IMR-90 (cell line): ENCODE results near the gene CORO1C. TPM values are rescaled to one million over a fixed set of nuclear protein-coding genes. Genes with fewer than 3 reads are reported as not detected.

Experiments used
- ATAC-seq: fragments of 200-7000 bp; cut with Tn5 transposase; 2 replicates; pipeline ENCODE4 v1.9.1; 2020; ENCODE audit warnings: low read depth, mild to moderate bottlenecking, moderate library complexity
- BruUV-seq: library from RNA; stranded (reverse); fragments of 400-500 nt; replicated peaks from 2 replicates; lab custom pipeline; 2021; lab: Mats Ljungman, UMichigan
- CTCF ChIA-PET: fragments of 300-600 bp; formaldehyde crosslinking; extraction: SDS; loops from one replicate; lab custom pipeline; 2021; ENCODE audit warnings: antibody characterized with exemption; lab: Yijun Ruan, JAX
- POLR2A ChIA-PET: fragments of 300-600 bp; sonication (Branson Sonifier 250); formaldehyde crosslinking; loops from one replicate; lab custom pipeline; 2022; ENCODE audit warnings: antibody characterized with exemption; ENCODE audit not compliant: unreplicated experiment; lab: Charles Lee
- DNase-seq: peaks from one replicate; pipeline ENCODE4 v3.0.0; 2013
- H2AFZ ChIP-seq: replicated peaks from 2 replicates; pipeline ENCODE3; 2013; ENCODE audit warnings: low read length, mild to moderate bottlenecking; ENCODE audit not compliant: poor library complexity
- H2AK5ac ChIP-seq: 2 replicates; pipeline ENCODE4 v1.6.1; 2013; ENCODE audit warnings: low read depth, low read length, inconsistent platforms
- H2AK9ac ChIP-seq: replicated peaks from 2 replicates; pipeline ENCODE3; 2013; ENCODE audit warnings: mild to moderate bottlenecking, low read depth, low read length, moderate library complexity; ENCODE audit not compliant: poor library complexity
- H2BK120ac ChIP-seq: 2 replicates; pipeline ENCODE4 v1.6.1; 2013; ENCODE audit warnings: low read depth, low read length, inconsistent platforms
- H2BK15ac ChIP-seq: 3 replicates; pipeline ENCODE4 v1.6.1; 2013; ENCODE audit warnings: low read depth, low read length, inconsistent platforms
- H2BK20ac ChIP-seq: 2 replicates; pipeline ENCODE4 v1.6.1; 2013; ENCODE audit warnings: low read depth, mild to moderate bottlenecking, inconsistent platforms, low read length, moderate library complexity
- H2BK5ac ChIP-seq: 2 replicates; pipeline ENCODE4 v1.6.1; 2013; ENCODE audit warnings: mild to moderate bottlenecking, low read depth, low read length, inconsistent platforms; ENCODE audit not compliant: poor library complexity, severe bottlenecking
- H3K14ac ChIP-seq: replicated peaks from 2 replicates; pipeline ENCODE4 v1.6.1; 2013; ENCODE audit warnings: low read depth, low read length, inconsistent platforms
- H3K18ac ChIP-seq: 2 replicates; pipeline ENCODE4 v1.6.1; 2013; ENCODE audit warnings: low read depth, low read length, control low read depth
- H3K23ac ChIP-seq: 2 replicates; pipeline ENCODE4 v1.6.1; 2013; ENCODE audit warnings: low read depth, low read length, inconsistent platforms
- H3K27ac ChIP-seq: 2 replicates; pipeline ENCODE4 v1.5.1; 2013; ENCODE audit warnings: mild to moderate bottlenecking, control low read depth, low read length; ENCODE audit not compliant: insufficient read depth
- H3K27me3 ChIP-seq: 2 replicates; pipeline ENCODE4 v1.6.1; 2013; ENCODE audit warnings: low read length; ENCODE audit not compliant: control insufficient read depth, insufficient read depth
- H3K36me3 ChIP-seq: 2 replicates; pipeline ENCODE4 v1.6.1; 2013; ENCODE audit warnings: low read length, mixed read lengths; ENCODE audit not compliant: control insufficient read depth, insufficient read depth
- H3K4ac ChIP-seq: 2 replicates; pipeline ENCODE4 v1.6.1; 2013; ENCODE audit warnings: low read depth, low read length, inconsistent platforms
- H3K4me1 ChIP-seq: 2 replicates; pipeline ENCODE4 v1.6.1; 2013; ENCODE audit warnings: low read length, mixed read lengths; ENCODE audit not compliant: control insufficient read depth, insufficient read depth
- H3K4me2 ChIP-seq: 2 replicates; pipeline ENCODE4 v1.6.1; 2013; ENCODE audit warnings: low read depth, mild to moderate bottlenecking, control low read depth, low read length, moderate library complexity
- H3K4me3 ChIP-seq: 2 replicates; pipeline ENCODE4 v1.5.1; 2013; ENCODE audit warnings: low read depth, mild to moderate bottlenecking, control low read depth, low read length, moderate library complexity; ENCODE audit not compliant: insufficient read depth
- H3K56ac ChIP-seq: 2 replicates; pipeline ENCODE4 v1.6.1; 2013; ENCODE audit warnings: low read length, inconsistent platforms; ENCODE audit not compliant: insufficient read depth; ENCODE audit errors: extremely low read depth
- H3K79me1 ChIP-seq, 2 experiments: 2 replicates each; pipeline ENCODE4 v1.6.1; 2013; ENCODE audit warnings: low read length in 2 of 2, inconsistent platforms in 1 of 2, low read depth in 1 of 2
- H3K9ac ChIP-seq: 2 replicates; pipeline ENCODE4 v1.6.1; 2013; ENCODE audit warnings: low read depth, low read length, control low read depth
- H3K9me1 ChIP-seq: 2 replicates; pipeline ENCODE4 v1.6.1; 2013; ENCODE audit warnings: low read length, inconsistent platforms; ENCODE audit not compliant: insufficient read depth
- H3K9me3 ChIP-seq: 2 replicates; pipeline ENCODE4 v1.6.1; 2013; ENCODE audit warnings: low read length; ENCODE audit not compliant: control insufficient read depth, insufficient read depth
- H4K20me1 ChIP-seq: 2 replicates; pipeline ENCODE4 v1.6.1; 2013; ENCODE audit warnings: low read length, inconsistent platforms; ENCODE audit not compliant: insufficient read depth
- H4K5ac ChIP-seq: 2 replicates; pipeline ENCODE4 v1.6.1; 2013; ENCODE audit warnings: mild to moderate bottlenecking, low read depth, low read length, control low read depth
- H4K8ac ChIP-seq, 2 experiments: 2 replicates each; pipeline ENCODE4 v1.6.1; 2013; ENCODE audit warnings: low read depth in 2 of 2, low read length in 2 of 2, control low read depth in 1 of 2, inconsistent platforms in 1 of 2
- H4K91ac ChIP-seq: 2 replicates; pipeline ENCODE4 v1.6.1; 2013; ENCODE audit warnings: low read depth, low read length, inconsistent platforms; ENCODE audit not compliant: insufficient read depth
- BHLHE40 ChIP-seq: fragments of 150-350 bp; IDR thresholded peaks from 2 replicates; pipeline ENCODE4 v1.6.1; 2016; ENCODE audit warnings: mild to moderate bottlenecking, low read depth, low read length
- CEBPB ChIP-seq: IDR thresholded peaks from 2 replicates; pipeline ENCODE4 v1.6.1; 2012; ENCODE audit warnings: low read depth, low read length, improper control_type of control experiment
- CHD1 ChIP-seq: IDR thresholded peaks from 2 replicates; pipeline ENCODE4 v1.6.1; 2012; ENCODE audit warnings: low read depth, low read length, improper control_type of control experiment
- FOS ChIP-seq: fragments of 150-350 bp; IDR thresholded peaks from 2 replicates; pipeline ENCODE4 v1.6.1; 2016; ENCODE audit warnings: low read depth, low read length
- MAFK ChIP-seq: IDR thresholded peaks from 2 replicates; pipeline ENCODE4 v1.6.1; 2012; ENCODE audit warnings: low read depth, low read length, improper control_type of control experiment
- MAZ ChIP-seq: IDR thresholded peaks from 2 replicates; pipeline ENCODE4 v1.6.1; 2012; ENCODE audit warnings: low read depth, mild to moderate bottlenecking, low read length, improper control_type of control experiment, moderate library complexity, borderline replicate concordance
- MXI1 ChIP-seq: IDR thresholded peaks from 2 replicates; pipeline ENCODE4 v1.6.1; 2012; ENCODE audit warnings: low read depth, mild to moderate bottlenecking, low read length, moderate library complexity, borderline replicate concordance
- NFE2L2 ChIP-seq: fragments of 150-350 bp; IDR thresholded peaks from 2 replicates; pipeline ENCODE4 v1.6.1; 2016; ENCODE audit warnings: low read depth, mild to moderate bottlenecking, low read length
- POLR2A ChIP-seq: IDR thresholded peaks from 2 replicates; pipeline ENCODE4 v1.6.1; 2012; ENCODE audit warnings: mild to moderate bottlenecking, low read depth, low read length
- RAD21 ChIP-seq: IDR thresholded peaks from 2 replicates; pipeline ENCODE4 v1.6.1; 2012; ENCODE audit warnings: low read length, improper control_type of control experiment
- RCOR1 ChIP-seq: IDR thresholded peaks from 2 replicates; pipeline ENCODE4 v1.6.1; 2012; ENCODE audit warnings: mild to moderate bottlenecking, low read length, improper control_type of control experiment; ENCODE audit not compliant: insufficient replicate concordance
- RFX5 ChIP-seq: IDR thresholded peaks from 2 replicates; pipeline ENCODE4 v1.8.0; 2012; ENCODE audit warnings: low read depth, mild to moderate bottlenecking, low read length, moderate library complexity
- SMC3 ChIP-seq: fragments of 150-350 bp; IDR thresholded peaks from 2 replicates; pipeline ENCODE4 v1.6.1; 2016; ENCODE audit warnings: low read depth, mild to moderate bottlenecking, antibody characterized with exemption, low read length, moderate library complexity
- WGBS, 2 experiments: methylation state at CpG; one replicate each; pipeline versions ENCODE4 v1.1.5 to v1.1.7; 2013; ENCODE audit warnings: missing lambda C conversion rate in 2 of 2; ENCODE audit not compliant: insufficient read length in 1 of 2; ENCODE audit errors: extremely low coverage in 2 of 2; 5-methylcytosine and 5-hydroxymethylcytosine counted together
- dilution Hi-C: fragments of 300-500 bp; cut with HindIII; formaldehyde crosslinking; loops from one replicate; pipeline ENCODE4 v1.14.3; 2018; ENCODE audit warnings: low sequenced_read_pairs; ENCODE audit not compliant: unreplicated experiment
- in situ Hi-C: fragments of 300-500 bp; cut with MboI; formaldehyde crosslinking; loops from 3 replicates; pipeline ENCODE4 v1.14.3; 2019; ENCODE audit warnings: low sequenced_read_pairs, inconsistent platforms, mixed read lengths
- intact Hi-C: fragments of 100-400 bp; cut with micrococcal nuclease; formaldehyde crosslinking; loops from 2 replicates; pipeline ENCODE4 v1.10.0; 2022
- polyA plus RNA-seq, 3 experiments: library from polyadenylated mRNA; depleted of rRNA; stranded (reverse); fragments of >200 nt; gene quantifications; 2 replicates each; pipeline ENCODE4 v1.2.3, GENCODE V29; 2012; ENCODE audit warnings: low replicate concordance in 1 of 3
- total RNA-seq: library from RNA; depleted of rRNA; stranded (reverse); fragments of >200 nt; gene quantifications from 2 replicates; pipeline ENCODE4 v1.2.3, GENCODE V29; 2012
- TF ChIP-seq, protein P1 (sequence below): fragments of 150-350 bp; IDR thresholded peaks from 2 replicates; pipeline ENCODE4 v1.6.1; 2016; ENCODE audit warnings: low read depth, mild to moderate bottlenecking, low read length, moderate library complexity, borderline replicate concordance
- TF ChIP-seq, protein P2 (sequence below): fragments of 150-350 bp; IDR thresholded peaks from 2 replicates; pipeline ENCODE4 v1.6.1; 2017; ENCODE audit warnings: mild to moderate bottlenecking, antibody characterized with exemption, low read length, low read depth

CORO1C gene
- total and polyA plus RNA-seq, 2 of the 4 experiments (the other 2 are of a cell fraction) = 675 to 1,100 TPM

DNA sequence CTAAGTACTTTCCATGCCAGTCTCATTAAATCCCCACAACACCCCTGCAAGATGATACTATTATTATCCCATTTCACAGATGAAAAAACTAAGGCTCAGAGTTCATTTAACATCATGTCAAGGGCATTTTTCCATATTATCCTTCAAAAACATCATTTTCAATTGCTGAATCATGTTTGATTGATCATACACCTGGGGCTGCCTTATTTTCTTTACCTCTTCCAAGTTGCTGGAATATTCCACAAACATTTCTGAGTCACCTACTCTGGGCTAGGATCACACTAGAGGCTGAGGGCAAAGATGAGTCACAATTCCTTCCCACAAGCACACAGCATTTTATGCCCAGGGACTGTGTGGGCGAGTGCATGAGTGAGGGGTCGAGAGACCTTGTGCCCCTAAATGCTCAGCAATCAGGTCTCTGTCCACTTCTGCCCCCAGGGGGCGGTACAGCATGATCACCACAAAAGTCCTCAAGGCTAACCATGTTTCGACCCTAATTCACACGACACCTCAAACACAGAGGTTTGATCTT lies 119.4 kb downstream of the CORO1C start:
- Histone ChIP-seq H2AK5ac (peak overlapping the region; percentile 14), H3K18ac (0 out of 2 replicates have a peak overlapping the region, but pooled peaks have one; percentile 5), H3K9me1 (peaks cover 4% of the 10 kb centered on the region; the same call in 1 of the 2 replicates), H3K9ac (no peak overlapping the region), H3K79me1 (peaks cover 0 to 5% of the 10 kb centered on the region in 2 experiments; a peak in 1 of 4 replicates), H3K27ac (no peak overlapping the region), H3K56ac (no peak overlapping the region), H3K4me1 (peaks cover 16% of the 10 kb centered on the region), H3K4me3 (no peak overlapping the region), H2AFZ (peak overlapping the region; percentile 71), H4K5ac (no peak overlapping the region; the same call in 1 of the 2 replicates), H4K8ac (peak overlapping the region in 1 of 2 experiments; percentile 57; a peak in 2 of 4 replicates), H2BK120ac (peak overlapping the region; percentile 93), H2AK9ac (peak overlapping the region; percentile 67), H4K91ac (no peak overlapping the region; the same call in 1 of the 2 replicates), H2BK15ac (no peak overlapping the region; the same call in 2 of the 3 replicates), H3K14ac (peak overlapping the region; percentile 82), H4K20me1 (no peaks in the 10 kb centered on the region), H3K36me3 (no peaks in the 10 kb centered on the region), H3K27me3 (no peaks in the 10 kb centered on the region), H3K9me3 (peaks cover 3% of the 10 kb centered on the region; the same call in 1 of the 2 replicates), H2BK20ac (peak overlapping the region; percentile 38), H3K23ac (peak overlapping the region; percentile 65), H3K4ac (peak overlapping the region; percentile 85), H2BK5ac (peak overlapping the region; percentile 36), H3K4me2 (no peak overlapping the region)
- ATAC-seq (peak; percentile 55), DNase-seq (peak; percentile 89)
- intact Hi-C loops = loop anchor here (2.0 kb wide), 1 partner anchor 339 kb away; no protein-coding TSS in a partner anchor
- no TSS peak for BruUV-seq
- WGBS, 2 experiments = no CpG with 5 or more reads among the region's 5 CpGs
- in situ Hi-C loops = no loop called here
- CTCF ChIA-PET = no interaction called here
- dilution Hi-C loops = no loop called here
- POLR2A ChIA-PET = no interaction called here
- TF ChIP-seq BHLHE40 (peak; percentile 44; the same call in 1 of the 2 replicates), CHD1 (no peak), MXI1 (no peak), RFX5 (no peak), MAFK (no peak), POLR2A (no peak), NFE2L2 (no peak), RAD21 (peak; percentile 39), SMC3 (peak; percentile 12; the same call in 1 of the 2 replicates), MAZ (0 out of 2 replicates have a peak, but pooled peaks have one; percentile 28), CEBPB (no peak), FOS (peak; percentile 90), RCOR1 (peak; percentile 58)
- TF ChIP-seq, protein P1, sequence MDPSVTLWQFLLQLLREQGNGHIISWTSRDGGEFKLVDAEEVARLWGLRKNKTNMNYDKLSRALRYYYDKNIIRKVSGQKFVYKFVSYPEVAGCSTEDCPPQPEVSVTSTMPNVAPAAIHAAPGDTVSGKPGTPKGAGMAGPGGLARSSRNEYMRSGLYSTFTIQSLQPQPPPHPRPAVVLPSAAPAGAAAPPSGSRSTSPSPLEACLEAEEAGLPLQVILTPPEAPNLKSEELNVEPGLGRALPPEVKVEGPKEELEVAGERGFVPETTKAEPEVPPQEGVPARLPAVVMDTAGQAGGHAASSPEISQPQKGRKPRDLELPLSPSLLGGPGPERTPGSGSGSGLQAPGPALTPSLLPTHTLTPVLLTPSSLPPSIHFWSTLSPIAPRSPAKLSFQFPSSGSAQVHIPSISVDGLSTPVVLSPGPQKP = no peak
- TF ChIP-seq, protein P2, sequence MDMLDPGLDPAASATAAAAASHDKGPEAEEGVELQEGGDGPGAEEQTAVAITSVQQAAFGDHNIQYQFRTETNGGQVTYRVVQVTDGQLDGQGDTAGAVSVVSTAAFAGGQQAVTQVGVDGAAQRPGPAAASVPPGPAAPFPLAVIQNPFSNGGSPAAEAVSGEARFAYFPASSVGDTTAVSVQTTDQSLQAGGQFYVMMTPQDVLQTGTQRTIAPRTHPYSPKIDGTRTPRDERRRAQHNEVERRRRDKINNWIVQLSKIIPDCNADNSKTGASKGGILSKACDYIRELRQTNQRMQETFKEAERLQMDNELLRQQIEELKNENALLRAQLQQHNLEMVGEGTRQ = no peak
